ENCODE data around the gene LTBP2. TPM values are rescaled to one million over a fixed set of nuclear protein-coding genes. Genes with fewer than 3 reads are reported as not detected.

LTBP2 gene
- polyA plus RNA-seq, 1 donor from 2014 or later = 0.33 TPM

- Histone ChIP-seq H3F3A (ENCODE audit: insufficient read depth, low read length, poor library complexity, severe bottlenecking) (no peaks in the 10 kb centered on the region), H3K4me3 (ENCODE audit: low read length) (no peak overlapping the region), H3K9me2 (ENCODE audit: insufficient read depth, low read length) (no peaks in the 10 kb centered on the region), H2AFZ (ENCODE audit: low read depth, low read length) (no peak overlapping the region), H3K79me2 (replicated peaks; ENCODE audit: insufficient read depth, low read length) (no peaks in the 10 kb centered on the region), H3K27me3 (ENCODE audit: insufficient read depth, low read depth, low read length) (no peaks in the 10 kb centered on the region), H3K4me2 (ENCODE audit: low read length) (no peak overlapping the region), H3K9me3 (ENCODE audit: low read length) (no peaks in the 10 kb centered on the region), H4K20me1 (ENCODE audit: insufficient read depth) (no peaks in the 10 kb centered on the region), H3K36me3 (ENCODE audit: insufficient read depth, low read length) (no peaks in the 10 kb centered on the region), H3K9ac (ENCODE audit: low read length) (no peak overlapping the region), H3K27ac (ENCODE audit: low read length) (no peak overlapping the region)
- no peak for TF ChIP-seq POLR2AphosphoS5 (IDR thresholded peaks at IDR 0.05)
- TF ChIP-seq REST (IDR thresholded peaks at IDR 0.05; ENCODE audit: borderline replicate concordance) = no peak
- no peak for TF ChIP-seq MXI1 (conservative IDR thresholded peaks at IDR 0.05; ENCODE audit: poor library complexity, severe bottlenecking)
- no peak for TF ChIP-seq EZH2 (IDR thresholded peaks at IDR 0.05; ENCODE audit: borderline replicate concordance, insufficient read depth, low read length, poor library complexity, severe bottlenecking)
- TF ChIP-seq SMC3 (conservative IDR thresholded peaks at IDR 0.05; ENCODE audit: poor library complexity) = no peak
- TF ChIP-seq EP300 (conservative IDR thresholded peaks at IDR 0.05; ENCODE audit: poor library complexity, severe bottlenecking) = no peak
- TF ChIP-seq TAF1 (IDR thresholded peaks at IDR 0.05; ENCODE audit: low read depth) = no peak
- no peak for TF ChIP-seq RAD21 (conservative IDR thresholded peaks at IDR 0.05)
- TF ChIP-seq, protein P1, sequence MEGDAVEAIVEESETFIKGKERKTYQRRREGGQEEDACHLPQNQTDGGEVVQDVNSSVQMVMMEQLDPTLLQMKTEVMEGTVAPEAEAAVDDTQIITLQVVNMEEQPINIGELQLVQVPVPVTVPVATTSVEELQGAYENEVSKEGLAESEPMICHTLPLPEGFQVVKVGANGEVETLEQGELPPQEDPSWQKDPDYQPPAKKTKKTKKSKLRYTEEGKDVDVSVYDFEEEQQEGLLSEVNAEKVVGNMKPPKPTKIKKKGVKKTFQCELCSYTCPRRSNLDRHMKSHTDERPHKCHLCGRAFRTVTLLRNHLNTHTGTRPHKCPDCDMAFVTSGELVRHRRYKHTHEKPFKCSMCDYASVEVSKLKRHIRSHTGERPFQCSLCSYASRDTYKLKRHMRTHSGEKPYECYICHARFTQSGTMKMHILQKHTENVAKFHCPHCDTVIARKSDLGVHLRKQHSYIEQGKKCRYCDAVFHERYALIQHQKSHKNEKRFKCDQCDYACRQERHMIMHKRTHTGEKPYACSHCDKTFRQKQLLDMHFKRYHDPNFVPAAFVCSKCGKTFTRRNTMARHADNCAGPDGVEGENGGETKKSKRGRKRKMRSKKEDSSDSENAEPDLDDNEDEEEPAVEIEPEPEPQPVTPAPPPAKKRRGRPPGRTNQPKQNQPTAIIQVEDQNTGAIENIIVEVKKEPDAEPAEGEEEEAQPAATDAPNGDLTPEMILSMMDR (IDR thresholded peaks at IDR 0.05; ENCODE audit: poor library complexity, severe bottlenecking) = no peak
These were observed 125.9 kb downstream of the LTBP2 start for GRCh38 chr14:74486164-74486563.

- Histone ChIP-seq H3K4me2 (ENCODE audit: low read length) (no peak overlapping the region), H3K27me3 (ENCODE audit: insufficient read depth, low read depth, low read length) (no peaks in the 10 kb centered on the region), H3F3A (ENCODE audit: insufficient read depth, low read length, poor library complexity, severe bottlenecking) (no peaks in the 10 kb centered on the region), H3K9me3 (ENCODE audit: low read length) (no peaks in the 10 kb centered on the region), H3K79me2 (replicated peaks; ENCODE audit: insufficient read depth, low read length) (no peaks in the 10 kb centered on the region), H3K27ac (ENCODE audit: low read length) (no peak overlapping the region), H4K20me1 (ENCODE audit: insufficient read depth) (no peaks in the 10 kb centered on the region), H3K9me2 (ENCODE audit: insufficient read depth, low read length) (no peaks in the 10 kb centered on the region), H3K36me3 (ENCODE audit: insufficient read depth, low read length) (no peaks in the 10 kb centered on the region), H2AFZ (ENCODE audit: low read depth, low read length) (no peak overlapping the region), H3K4me3 (ENCODE audit: low read length) (no peak overlapping the region), H3K9ac (ENCODE audit: low read length) (no peak overlapping the region)
- TF ChIP-seq, protein P1 (IDR thresholded peaks at IDR 0.05; ENCODE audit: poor library complexity, severe bottlenecking) = no peak
- no peak for TF ChIP-seq RAD21 (conservative IDR thresholded peaks at IDR 0.05)
- no peak for TF ChIP-seq POLR2AphosphoS5 (IDR thresholded peaks at IDR 0.05)
These were observed 128.7 kb downstream of the LTBP2 start for GRCh38 chr14:74483321-74483720.

Measured in neural cell (in vitro differentiated cells).